SKM-1 treated with dmso at 0.1 percent for 144 hours (cell line): ENCODE measurements around the gene ADGRA1.

Source experiments
- DNase-seq: peaks from one replicate; lab custom pipeline; 2025; ENCODE audit not compliant: unreplicated experiment; lab: John Stamatoyannopoulos, UW

The ADGRA1 gene

GRCh38 chr10:133055470-133055869 is 32.3 kb upstream of the ADGRA1 start:
- DNase-seq: no peak

GRCh38 chr10:133056001-133056400 is 31.7 kb upstream of the ADGRA1 start:
- DNase-seq: no peak

DNA sequence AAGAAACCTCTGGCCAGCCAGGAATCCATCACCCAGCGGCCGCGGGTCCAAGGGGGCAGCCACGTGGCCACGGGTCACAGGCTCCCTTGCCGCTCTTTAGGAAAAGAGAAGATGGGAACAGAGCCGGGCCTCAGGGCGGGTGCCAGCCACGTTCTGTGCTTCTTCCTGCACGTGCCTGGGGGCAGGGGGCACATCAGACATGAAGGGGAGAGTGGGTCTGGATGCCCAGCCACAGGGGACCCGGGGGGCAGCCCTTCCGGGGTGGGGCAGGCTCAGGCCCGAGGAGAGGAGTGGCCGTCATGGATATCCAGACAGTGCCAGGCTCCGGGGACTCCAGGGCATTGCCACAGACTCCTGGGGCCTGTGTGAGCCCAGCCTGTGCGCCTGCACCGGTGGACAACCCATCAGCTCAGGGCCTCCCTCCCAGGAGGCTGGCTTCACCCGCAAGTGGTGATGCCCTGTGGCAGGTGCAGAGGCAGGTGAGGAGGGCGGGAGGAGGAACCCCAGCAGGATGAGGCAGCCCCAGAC is 31.0 kb upstream of the ADGRA1 start:
- no peak for DNase-seq

GRCh38 chr10:133058331-133059092 is 29.2 kb upstream of the ADGRA1 start:
- no peak for DNase-seq

GRCh38 chr10:133059093-133059470 is 28.6 kb upstream of the ADGRA1 start:
- DNase-seq: no peak

DNA sequence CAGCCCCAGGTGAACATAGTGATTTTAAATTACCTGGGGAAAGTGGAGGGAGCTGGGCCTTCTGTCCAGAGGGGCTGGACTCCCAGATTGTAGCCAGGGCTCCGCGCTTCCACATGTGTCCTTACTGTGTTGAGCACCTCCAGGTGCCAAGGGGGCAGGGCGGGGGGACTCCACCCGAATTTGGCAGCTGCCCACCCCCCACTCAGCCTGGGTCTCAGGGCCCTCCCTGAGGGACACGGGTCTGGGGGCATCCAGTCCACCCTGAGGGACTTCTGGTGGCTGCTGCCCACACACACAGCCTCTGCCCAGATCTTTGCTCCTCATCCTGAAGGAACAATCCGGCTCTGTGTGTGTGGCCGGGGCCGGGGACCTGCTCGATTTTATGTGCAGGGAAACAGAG is 28.2 kb upstream of the ADGRA1 start:
- no peak for DNase-seq

DNA sequence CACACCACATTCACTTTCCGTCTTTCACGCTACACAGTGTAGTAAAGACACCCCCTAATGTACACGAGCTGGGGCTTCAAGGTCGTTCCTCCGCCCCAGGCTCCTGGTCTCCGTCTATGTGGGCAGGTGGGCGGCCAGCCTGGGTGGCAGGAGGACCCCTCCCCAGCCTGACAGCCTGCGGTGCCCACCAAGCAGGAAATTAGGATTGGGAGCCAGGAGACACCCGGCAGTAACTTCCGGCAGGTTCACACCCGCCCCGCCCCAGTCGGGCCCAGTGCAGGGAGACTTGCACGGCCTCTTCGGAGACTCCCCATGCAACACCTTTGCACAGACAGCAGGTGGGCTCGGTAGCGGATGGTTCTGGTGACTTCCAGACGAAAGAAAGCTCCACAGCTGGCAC is 27.7 kb upstream of the ADGRA1 start:
- no peak for DNase-seq

- no peak for DNase-seq
Observed at GRCh38 chr10:133060466-133060865, 27.3 kb upstream of the ADGRA1 start.

DNA sequence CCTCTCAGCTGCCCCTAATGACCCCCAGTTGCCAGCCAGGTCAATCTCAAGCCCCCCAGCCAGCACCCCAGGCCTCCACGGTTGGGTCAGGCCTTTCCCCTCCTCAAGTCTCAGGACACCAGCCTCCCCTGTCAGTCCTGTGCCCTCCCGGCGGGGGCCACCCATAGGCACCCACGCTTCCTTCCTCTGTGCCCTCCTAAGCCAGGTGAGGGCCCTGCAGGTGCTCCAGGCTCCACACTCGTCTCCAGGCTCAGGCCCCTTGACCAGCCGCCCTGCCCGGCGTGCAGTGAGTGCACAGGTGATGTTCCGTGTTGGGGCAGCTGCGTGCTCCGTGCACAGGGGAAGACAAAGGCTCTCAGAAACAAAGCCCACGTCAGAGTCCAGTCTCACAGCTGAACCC is 26.8 kb upstream of the ADGRA1 start:
- no peak for DNase-seq

DNA sequence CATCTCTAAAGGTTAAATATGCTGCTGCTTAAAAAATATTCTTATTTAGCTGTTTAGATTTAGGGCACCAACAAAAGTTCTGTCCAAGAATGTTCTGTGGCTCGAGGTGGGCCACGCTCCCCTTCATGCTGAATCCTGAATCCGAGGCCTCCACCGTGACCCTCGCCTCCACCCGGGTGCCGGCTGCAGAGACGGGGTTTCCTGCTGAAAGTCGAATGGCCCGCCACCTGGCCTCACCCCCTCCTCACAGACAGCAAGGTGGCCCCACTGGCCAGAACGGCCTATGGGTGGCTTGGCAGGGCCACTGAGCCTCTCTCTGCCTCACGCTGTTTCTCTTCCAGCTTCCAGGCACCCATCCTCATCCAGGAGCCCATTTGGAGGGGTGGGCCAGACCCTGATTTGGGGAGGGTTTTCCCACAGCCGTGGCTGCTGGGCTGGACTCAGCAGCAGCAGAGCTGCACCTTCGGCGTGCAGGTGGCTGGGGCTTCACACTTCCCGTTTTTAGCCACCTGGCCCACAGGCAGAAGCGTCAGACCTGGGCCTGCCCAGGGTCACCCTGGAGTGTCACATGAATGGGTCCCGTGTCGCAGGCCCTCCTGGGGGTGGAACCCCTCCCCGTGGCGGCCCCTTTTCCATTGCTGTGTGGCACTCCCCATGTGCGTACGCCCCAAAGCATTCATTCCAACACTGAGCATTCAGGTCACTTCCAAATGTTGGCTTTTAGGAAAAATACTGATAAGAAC is 26.3 kb upstream of the ADGRA1 start:
- no peak for DNase-seq

- no peak for DNase-seq
Observed at GRCh38 chr10:133062085-133062484, 25.6 kb upstream of the ADGRA1 start.

DNA sequence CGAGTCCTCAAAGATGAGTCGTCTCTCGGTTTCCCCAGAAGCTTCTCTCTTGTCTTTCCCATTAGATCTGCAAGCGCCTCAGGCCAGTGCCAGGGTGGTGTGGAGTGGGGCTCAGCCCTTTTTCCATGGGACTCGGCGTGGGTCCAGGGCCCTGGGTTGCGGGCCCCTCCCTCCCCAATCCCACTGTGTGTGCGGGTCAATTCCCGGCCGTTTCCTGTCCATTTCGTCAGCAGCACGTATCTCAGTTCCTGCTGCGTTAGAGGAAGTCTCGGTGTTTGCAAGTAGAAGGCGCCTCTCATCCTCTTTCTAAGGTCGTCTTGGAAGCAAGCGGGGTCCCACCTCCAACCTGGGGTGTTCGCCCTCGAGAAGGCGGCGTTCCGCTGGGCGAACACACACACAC is 25.1 kb upstream of the ADGRA1 start:
- DNase-seq: no peak

- DNase-seq: no peak
Observed at GRCh38 chr10:133067149-133068105, 20.3 kb upstream of the ADGRA1 start.

DNA sequence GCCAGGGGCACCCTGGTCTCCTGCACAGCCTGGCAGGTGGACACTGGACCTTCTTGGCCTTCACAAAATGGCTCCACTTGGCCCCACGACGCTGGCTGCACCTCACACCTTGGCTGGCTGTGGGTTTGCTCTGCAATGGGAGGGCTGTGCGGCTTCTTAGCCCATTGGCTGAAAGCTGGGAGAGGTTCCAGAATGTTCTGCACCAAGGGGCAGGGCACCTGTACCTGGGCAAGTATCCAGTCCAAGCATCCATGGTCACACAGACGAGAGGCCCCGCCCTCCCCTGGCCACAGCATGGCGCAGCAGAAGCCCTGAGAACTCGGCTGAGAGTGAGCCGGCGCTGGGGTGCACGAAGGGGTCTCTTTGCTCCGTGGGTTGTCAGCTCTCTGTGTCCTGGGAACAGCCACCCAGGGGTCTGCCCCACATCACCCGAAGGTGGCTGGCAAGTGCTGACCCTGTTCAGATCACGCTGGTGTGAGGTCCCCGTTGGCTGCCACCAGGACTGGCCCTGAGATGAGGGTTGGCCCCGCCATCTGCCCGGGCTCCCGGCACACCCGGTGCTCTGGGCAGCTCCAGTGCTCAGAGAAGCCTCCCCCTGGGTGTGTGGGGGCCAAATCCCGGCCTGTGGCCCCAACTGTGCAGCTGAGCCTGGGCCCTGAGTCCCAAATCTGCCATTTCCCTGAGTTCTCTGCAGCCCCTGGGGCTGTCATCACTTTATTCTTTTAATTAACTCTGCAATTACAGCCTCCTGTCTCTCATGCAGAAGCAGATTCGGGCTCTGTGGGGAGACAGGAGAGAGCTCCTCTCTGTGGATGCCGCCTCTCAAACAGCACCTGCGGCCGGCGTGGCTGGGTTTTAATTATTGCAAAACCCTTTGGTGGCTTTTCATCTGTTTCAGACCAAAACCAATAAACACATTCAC is 19.4 kb upstream of the ADGRA1 start:
- DNase-seq: no peak

DNA sequence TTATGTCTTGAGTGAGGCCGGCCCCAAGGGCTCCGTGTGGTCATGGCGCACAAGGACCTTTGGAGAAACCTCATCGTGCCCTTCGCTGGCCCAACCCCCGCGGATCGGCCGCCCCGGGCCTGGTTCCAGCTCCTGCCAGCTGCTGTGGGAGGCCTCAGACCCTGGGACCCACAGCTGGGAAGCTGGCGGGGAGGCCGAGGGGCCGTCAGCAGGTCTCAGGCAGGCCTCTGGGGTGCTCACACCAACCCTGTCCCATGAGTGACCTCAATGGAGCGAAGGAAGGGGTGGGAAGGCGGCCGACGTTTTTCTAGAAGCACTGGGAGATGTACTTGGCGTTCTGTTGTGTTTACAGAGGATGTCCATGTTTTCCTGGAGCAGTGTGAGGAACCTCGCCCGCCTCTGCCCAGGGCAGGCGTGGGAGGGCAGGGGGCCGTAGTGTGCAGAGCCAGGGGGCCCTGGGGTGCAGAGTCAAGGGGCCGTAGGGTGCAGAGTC is 18.6 kb upstream of the ADGRA1 start:
- DNase-seq: no peak

GRCh38 chr10:133070405-133070804 is 17.3 kb upstream of the ADGRA1 start:
- no peak for DNase-seq

- no peak for DNase-seq
Observed at GRCh38 chr10:133070810-133071209, 16.9 kb upstream of the ADGRA1 start.

DNA sequence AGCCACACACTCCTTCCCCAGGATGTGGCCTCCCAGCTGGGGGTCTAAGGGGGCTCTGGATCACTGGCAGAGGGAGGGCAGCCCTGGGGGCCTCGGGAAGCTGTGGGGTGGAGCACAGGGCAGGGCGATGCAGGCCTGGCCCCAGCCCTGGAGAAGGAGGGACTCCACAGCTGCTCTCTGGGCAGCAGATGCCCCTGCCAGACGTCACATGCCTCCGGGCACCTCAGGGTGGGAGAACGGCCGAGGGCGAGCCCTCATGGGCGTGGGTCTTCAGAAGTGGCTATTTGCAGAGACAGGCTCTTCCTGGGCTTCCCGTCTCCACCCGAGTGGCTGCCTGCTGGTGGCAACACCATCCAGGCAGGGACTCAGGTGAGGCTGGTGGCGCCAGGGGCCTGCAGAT is 16.0 kb upstream of the ADGRA1 start:
- no peak for DNase-seq

- no peak for DNase-seq
Observed at GRCh38 chr10:133072196-133072595, 15.5 kb upstream of the ADGRA1 start.
